Trophoblast cell (in vitro differentiated cells and primary cell): Measurements from ENCODE around the gene HES5.
A peak's percentile ranks its signal among the peaks of the same experiment; 100 is the strongest.
"Not testable (repeated sequence)": the region's sequence is repeated elsewhere in the genome, so short reads cannot be mapped to it uniquely, and the experiment has no call there.

Source experiments
- DNase-seq, 2 donors: peaks; one replicate each; pipeline ENCODE4 v3.0.0-alpha.2; 2016
- H2AFZ ChIP-seq: 2 replicates; pipeline ENCODE4 v1.6.1; 2013; ENCODE audit warnings: low read length, moderate library complexity, mild to moderate bottlenecking; ENCODE audit not compliant: insufficient read depth, poor library complexity
- H2AK5ac ChIP-seq: 2 replicates; pipeline ENCODE4 v1.6.1; 2013; ENCODE audit warnings: mild to moderate bottlenecking, low read length
- H2BK120ac ChIP-seq: 2 replicates; pipeline ENCODE4 v1.6.1; 2013; ENCODE audit warnings: low read length, mild to moderate bottlenecking, moderate library complexity; ENCODE audit not compliant: insufficient read depth, poor library complexity
- H2BK12ac ChIP-seq: 2 replicates; pipeline ENCODE4 v1.6.1; 2013; ENCODE audit warnings: mild to moderate bottlenecking, low read length, moderate library complexity
- H2BK5ac ChIP-seq: 2 replicates; pipeline ENCODE4 v1.6.1; 2013; ENCODE audit warnings: low read length, low read depth, moderate library complexity, mild to moderate bottlenecking; ENCODE audit not compliant: poor library complexity
- H3K14ac ChIP-seq: 2 replicates; pipeline ENCODE4 v1.6.1; 2013; ENCODE audit warnings: mild to moderate bottlenecking, low read length
- H3K18ac ChIP-seq: 2 replicates; pipeline ENCODE4 v1.6.1; 2013; ENCODE audit warnings: mild to moderate bottlenecking, low read length
- H3K23ac ChIP-seq: 2 replicates; pipeline ENCODE4 v1.6.1; 2013; ENCODE audit warnings: low read length
- H3K27ac ChIP-seq: 2 replicates; pipeline ENCODE4 v1.5.1; 2013; ENCODE audit warnings: low read depth, mild to moderate bottlenecking, inconsistent platforms, low read length, moderate library complexity
- H3K27me3 ChIP-seq: 2 replicates; pipeline ENCODE4 v1.6.1; 2013; ENCODE audit warnings: inconsistent platforms, mild to moderate bottlenecking, low read length, moderate library complexity; ENCODE audit not compliant: insufficient read depth
- H3K36me3 ChIP-seq, 2 experiments: 1 replicate in 1 of 2; 2 replicates in 1 of 2; pipeline ENCODE4 v1.6.1; 2013; ENCODE audit warnings: low read length in 2 of 2, mild to moderate bottlenecking in 2 of 2, moderate library complexity in 1 of 2; ENCODE audit not compliant: insufficient read depth in 2 of 2, control insufficient read depth in 1 of 2
- H3K4ac ChIP-seq: 2 replicates; pipeline ENCODE4 v1.6.1; 2013; ENCODE audit warnings: low read depth, mild to moderate bottlenecking, low read length, moderate library complexity
- H3K4me1 ChIP-seq, 2 experiments: 1 replicate in 1 of 2; 2 replicates in 1 of 2; pipeline ENCODE4 v1.6.1; 2013; ENCODE audit warnings: low read length in 2 of 2, mild to moderate bottlenecking in 2 of 2, moderate library complexity in 1 of 2; ENCODE audit not compliant: insufficient read depth in 2 of 2, control insufficient read depth in 1 of 2
- H3K4me2 ChIP-seq: 2 replicates; pipeline ENCODE4 v1.6.1; 2013; ENCODE audit warnings: inconsistent platforms, mild to moderate bottlenecking, low read length, moderate library complexity
- H3K4me3 ChIP-seq: 2 replicates; pipeline ENCODE4 v1.5.1; 2013; ENCODE audit warnings: mild to moderate bottlenecking, low read depth, low read length, inconsistent platforms
- H3K79me1 ChIP-seq: one replicate; pipeline ENCODE4 v1.6.1; 2013; ENCODE audit warnings: low read length
- H3K79me2 ChIP-seq: 2 replicates; pipeline ENCODE4 v1.6.1; 2013; ENCODE audit warnings: low read length, mild to moderate bottlenecking; ENCODE audit not compliant: control insufficient read depth, insufficient read depth, poor library complexity
- H3K9ac ChIP-seq: 2 replicates; pipeline ENCODE4 v1.6.1; 2013; ENCODE audit warnings: mild to moderate bottlenecking, low read length
- H3K9me3 ChIP-seq: 2 replicates; pipeline ENCODE4 v1.6.1; 2013; ENCODE audit warnings: low read depth, mild to moderate bottlenecking, control low read depth, inconsistent platforms, low read length; ENCODE audit not compliant: insufficient read depth
- H4K12ac ChIP-seq: 2 replicates; pipeline ENCODE4 v1.6.1; 2013; ENCODE audit warnings: low read depth, mild to moderate bottlenecking, low read length, moderate library complexity
- H4K8ac ChIP-seq: 2 replicates; pipeline ENCODE4 v1.6.1; 2013; ENCODE audit warnings: low read depth, mild to moderate bottlenecking, low read length, moderate library complexity
- H4K91ac ChIP-seq: one replicate; pipeline ENCODE4 v1.6.1; 2013; ENCODE audit warnings: low read depth, mild to moderate bottlenecking, low read length, moderate library complexity
- WGBS: extraction: QIAGEN DNeasy Blood & Tissue Kit; methylation state at CpG from one replicate; pipeline ENCODE4 v1.1.7; 2013; ENCODE audit warnings: missing lambda C conversion rate; ENCODE audit not compliant: insufficient read length, insufficient coverage; ENCODE audit errors: extremely low coverage; 5-methylcytosine and 5-hydroxymethylcytosine counted together

The HES5 gene

GRCh38 chr1:2549367-2550029, 19.4 kb upstream of the HES5 start:
- H3K23ac ChIP-seq, H3K9me3 ChIP-seq, H4K12ac ChIP-seq, H2BK12ac ChIP-seq, H3K14ac ChIP-seq, H2BK5ac ChIP-seq, H2BK120ac ChIP-seq, H2AK5ac ChIP-seq, H4K8ac ChIP-seq, H2AFZ ChIP-seq, H3K79me1 ChIP-seq, H3K18ac ChIP-seq, H3K4me3 ChIP-seq, DNase-seq, H3K36me3 ChIP-seq, H3K79me2 ChIP-seq, H3K27ac ChIP-seq, H4K91ac ChIP-seq, H3K4ac ChIP-seq, H3K9ac ChIP-seq, H3K27me3 ChIP-seq, H3K4me2 ChIP-seq: not testable (repeated sequence)
- peaks cover 13 to 17% of the 10 kb centered on the region in 2 experiments for H3K4me1 ChIP-seq
- no CpG with 5 or more reads among the region's 28 CpGs for WGBS

- Histone ChIP-seq H3K18ac (no peak overlapping the region), H3K4me3 (no peak overlapping the region), H3K27ac (no peak overlapping the region), H3K23ac (no peak overlapping the region), H2AK5ac (no peak overlapping the region), H4K91ac (no peak overlapping the region), H3K4me2 (no peak overlapping the region), H3K14ac (no peak overlapping the region), H3K4ac (no peak overlapping the region), H3K79me2 (no peaks in the 10 kb centered on the region), H3K36me3 (no peaks in the 10 kb centered on the region), H3K9ac (no peak overlapping the region), H4K12ac (no peak overlapping the region), H3K9me3 (no peaks in the 10 kb centered on the region), H2BK12ac (no peak overlapping the region), H2BK120ac (no peak overlapping the region), H4K8ac (no peak overlapping the region), H3K27me3 (no peaks in the 10 kb centered on the region), H3K79me1 (peaks cover 8% of the 10 kb centered on the region), H2AFZ (no peak overlapping the region), H3K4me1 (peaks cover 13 to 21% of the 10 kb centered on the region in 2 experiments), H2BK5ac (no peak overlapping the region)
- DNase-seq, result peak; percentile 65 to 88
- WGBS, result no CpG with 5 or more reads among the region's 17 CpGs
Observed at GRCh38 chr1:2548068-2548589, 18.1 kb upstream of the HES5 start.

GRCh38 chr1:2547210-2548067, 17.4 kb upstream of the HES5 start:
- Histone ChIP-seq H3K4me1 (peaks cover 13 to 21% of the 10 kb centered on the region in 2 experiments), H2AFZ (peak overlapping the region; percentile 17), H3K79me1 (peaks cover 8% of the 10 kb centered on the region), H2BK5ac (no peak overlapping the region), H3K4me3 (peak overlapping the region; percentile 12), H3K9me3 (no peaks in the 10 kb centered on the region), H3K27me3 (no peaks in the 10 kb centered on the region), H3K14ac (no peak overlapping the region), H4K91ac (no peak overlapping the region), H2BK12ac (no peak overlapping the region), H3K4me2 (peak overlapping the region; percentile 57), H4K12ac (no peak overlapping the region), H4K8ac (no peak overlapping the region), H3K23ac (no peak overlapping the region), H3K4ac (no peak overlapping the region), H3K18ac (no peak overlapping the region), H2BK120ac (no peak overlapping the region), H3K9ac (no peak overlapping the region), H3K27ac (no peak overlapping the region), H3K79me2 (no peaks in the 10 kb centered on the region), H2AK5ac (no peak overlapping the region), H3K36me3 (no peaks in the 10 kb centered on the region)
- DNase-seq, result peak in 1 of 2 donors; percentile 13
- no CpG with 5 or more reads among the region's 27 CpGs for WGBS

- Histone ChIP-seq H3K9ac (no peak overlapping the region), H2AK5ac (no peak overlapping the region), H3K36me3 (no peaks in the 10 kb centered on the region), H4K12ac (no peak overlapping the region), H4K8ac (peak overlapping the region; percentile 55), H2BK5ac (no peak overlapping the region), H2BK12ac (no peak overlapping the region), H2BK120ac (no peak overlapping the region), H2AFZ (peak overlapping the region; percentile 32), H3K79me1 (peaks cover 8% of the 10 kb centered on the region), H3K4me3 (peak overlapping the region; percentile 29), H3K18ac (peak overlapping the region; percentile 71), H3K4me2 (peak overlapping the region; percentile 57), H3K27ac (no peak overlapping the region), H3K4me1 (peaks cover 13 to 21% of the 10 kb centered on the region in 2 experiments), H3K79me2 (no peaks in the 10 kb centered on the region), H3K9me3 (no peaks in the 10 kb centered on the region), H3K4ac (no peak overlapping the region), H3K14ac (peak overlapping the region; percentile 49), H3K27me3 (no peaks in the 10 kb centered on the region), H3K23ac (no peak overlapping the region), H4K91ac (peak overlapping the region; percentile 20)
- no CpG with 5 or more reads among the region's 52 CpGs for WGBS
- DNase-seq, result peak; percentile 62 to 77
Observed at GRCh38 chr1:2546515-2547209, 16.6 kb upstream of the HES5 start.
